Measurements from ENCODE around the gene NPTX2. TPM values are rescaled to one million over a fixed set of nuclear protein-coding genes. Genes with fewer than 3 reads are reported as not detected.

NPTX2 gene
- total RNA-seq, 1 experiment from 2014 or later, result not detected

DNA sequence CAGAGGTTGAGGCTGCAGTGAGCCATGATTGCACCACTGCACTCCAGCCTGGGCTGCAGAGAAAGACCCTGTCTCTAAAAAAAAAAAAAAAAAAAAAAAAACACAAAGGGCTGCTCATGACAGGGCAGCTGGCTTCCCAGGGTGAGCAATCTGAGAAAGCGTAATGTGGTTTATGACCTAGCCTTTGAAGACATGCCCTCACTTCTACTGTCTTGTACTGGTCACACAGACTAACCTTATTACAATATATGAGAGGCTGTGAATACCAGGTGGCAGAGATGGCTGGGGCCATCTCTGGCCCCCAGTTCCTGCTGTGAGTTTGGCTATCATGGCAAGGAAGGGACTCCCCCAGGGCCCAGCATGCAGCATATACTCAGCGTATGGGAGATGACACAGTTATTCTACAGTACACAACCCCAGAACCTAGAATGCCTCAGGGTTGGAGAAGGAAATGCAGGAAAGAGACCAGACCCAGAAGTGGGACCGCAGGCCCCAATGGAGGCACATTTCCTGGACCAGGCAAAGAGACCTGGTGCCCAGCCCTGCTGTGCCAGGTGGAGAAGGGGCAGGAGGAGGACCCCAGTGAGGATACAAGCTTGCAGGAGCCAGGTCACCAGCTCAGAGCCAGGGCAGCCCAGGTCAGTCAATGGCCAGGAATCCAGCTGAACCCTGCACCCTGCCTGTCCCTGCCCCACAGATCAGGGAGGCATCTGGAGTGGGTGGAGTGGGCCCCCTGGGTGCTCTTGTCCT is 26.3 kb downstream of the NPTX2 start:
- intact Hi-C loops (cut with micrococcal nuclease; ENCODE audit: unreplicated experiment), result no loop called here
- H2AFZ ChIP-seq, result no peak overlapping the region
- H3K9me3 ChIP-seq (ENCODE audit: insufficient read depth, low read depth), result no peaks in the 10 kb centered on the region
- no peaks in the 10 kb centered on the region for H3K79me2 ChIP-seq (ENCODE audit: low read depth)
- POLR2A ChIA-PET (ENCODE audit: unreplicated experiment), result no interaction called here
- H3K9me2 ChIP-seq (ENCODE audit: insufficient read depth), result no peaks in the 10 kb centered on the region
- no peaks in the 10 kb centered on the region for H3K4me1 ChIP-seq (replicated peaks; ENCODE audit: insufficient read depth)
- CTCF ChIA-PET, result no interaction called here
- no TSS peak for BruUV-seq (replicated peaks)
- no peaks in the 10 kb centered on the region for H4K20me1 ChIP-seq (ENCODE audit: insufficient read depth)
- H3K4me2 ChIP-seq, result no peak overlapping the region
- peaks cover 62% of the 10 kb centered on the region for H3K27me3 ChIP-seq (ENCODE audit: insufficient read depth, low read depth)
- no peaks in the 10 kb centered on the region for H3K36me3 ChIP-seq (ENCODE audit: low read depth)
- no peak overlapping the region for H3K4me3 ChIP-seq
- DNase-seq, result no peak
- TF ChIP-seq, protein P1, sequence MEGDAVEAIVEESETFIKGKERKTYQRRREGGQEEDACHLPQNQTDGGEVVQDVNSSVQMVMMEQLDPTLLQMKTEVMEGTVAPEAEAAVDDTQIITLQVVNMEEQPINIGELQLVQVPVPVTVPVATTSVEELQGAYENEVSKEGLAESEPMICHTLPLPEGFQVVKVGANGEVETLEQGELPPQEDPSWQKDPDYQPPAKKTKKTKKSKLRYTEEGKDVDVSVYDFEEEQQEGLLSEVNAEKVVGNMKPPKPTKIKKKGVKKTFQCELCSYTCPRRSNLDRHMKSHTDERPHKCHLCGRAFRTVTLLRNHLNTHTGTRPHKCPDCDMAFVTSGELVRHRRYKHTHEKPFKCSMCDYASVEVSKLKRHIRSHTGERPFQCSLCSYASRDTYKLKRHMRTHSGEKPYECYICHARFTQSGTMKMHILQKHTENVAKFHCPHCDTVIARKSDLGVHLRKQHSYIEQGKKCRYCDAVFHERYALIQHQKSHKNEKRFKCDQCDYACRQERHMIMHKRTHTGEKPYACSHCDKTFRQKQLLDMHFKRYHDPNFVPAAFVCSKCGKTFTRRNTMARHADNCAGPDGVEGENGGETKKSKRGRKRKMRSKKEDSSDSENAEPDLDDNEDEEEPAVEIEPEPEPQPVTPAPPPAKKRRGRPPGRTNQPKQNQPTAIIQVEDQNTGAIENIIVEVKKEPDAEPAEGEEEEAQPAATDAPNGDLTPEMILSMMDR (conservative IDR thresholded peaks at IDR 0.05), result no peak
- TF ChIP-seq EZH2 (IDR thresholded peaks at IDR 0.05; ENCODE audit: low read depth), result no peak
- H3F3A ChIP-seq (ENCODE audit: insufficient read depth, low read depth), result no peaks in the 10 kb centered on the region
- H3K27ac ChIP-seq, result no peak overlapping the region

GRCh38 chr7:98646465-98646864 is 29.4 kb downstream of the NPTX2 start:
- H3K36me3 ChIP-seq (ENCODE audit: low read depth), result no peaks in the 10 kb centered on the region
- intact Hi-C loops (cut with micrococcal nuclease; ENCODE audit: unreplicated experiment), result no loop called here
- CTCF ChIA-PET, result interaction anchor here (0.6 kb wide), 1 partner anchor 190 kb away, joined by 5 read pairs; no protein-coding TSS in a partner anchor
- TF ChIP-seq, protein P1 (conservative IDR thresholded peaks at IDR 0.05), result no peak
- TF ChIP-seq EZH2 (IDR thresholded peaks at IDR 0.05; ENCODE audit: low read depth), result no peak
- no peaks in the 10 kb centered on the region for H3K9me3 ChIP-seq (ENCODE audit: insufficient read depth, low read depth)
- H4K20me1 ChIP-seq (ENCODE audit: insufficient read depth), result no peaks in the 10 kb centered on the region
- no TSS peak for BruUV-seq (replicated peaks)
- H2AFZ ChIP-seq, result no peak overlapping the region
- POLR2A ChIA-PET (ENCODE audit: unreplicated experiment), result no interaction called here
- no peak for DNase-seq
- H3K4me3 ChIP-seq, result no peak overlapping the region
- no peaks in the 10 kb centered on the region for H3F3A ChIP-seq (ENCODE audit: insufficient read depth, low read depth)
- H3K4me2 ChIP-seq, result no peak overlapping the region
- no peaks in the 10 kb centered on the region for H3K79me2 ChIP-seq (ENCODE audit: low read depth)
- H3K9me2 ChIP-seq (ENCODE audit: insufficient read depth), result no peaks in the 10 kb centered on the region
- peaks cover 82% of the 10 kb centered on the region for H3K27me3 ChIP-seq (ENCODE audit: insufficient read depth, low read depth)
- H3K4me1 ChIP-seq (replicated peaks; ENCODE audit: insufficient read depth), result no peaks in the 10 kb centered on the region
- H3K27ac ChIP-seq, result no peak overlapping the region

- Histone ChIP-seq H3K4me1 (replicated peaks; ENCODE audit: insufficient read depth) (no peaks in the 10 kb centered on the region), H3K27me3 (ENCODE audit: insufficient read depth, low read depth) (peaks cover 82% of the 10 kb centered on the region), H3K4me3 (no peak overlapping the region), H3K36me3 (ENCODE audit: low read depth) (no peaks in the 10 kb centered on the region), H4K20me1 (ENCODE audit: insufficient read depth) (no peaks in the 10 kb centered on the region), H3K79me2 (ENCODE audit: low read depth) (no peaks in the 10 kb centered on the region), H3K4me2 (no peak overlapping the region), H3K9me2 (ENCODE audit: insufficient read depth) (no peaks in the 10 kb centered on the region), H2AFZ (no peak overlapping the region), H3F3A (ENCODE audit: insufficient read depth, low read depth) (no peaks in the 10 kb centered on the region), H3K27ac (no peak overlapping the region), H3K9me3 (ENCODE audit: insufficient read depth, low read depth) (no peaks in the 10 kb centered on the region)
- no TSS peak for BruUV-seq (replicated peaks)
- ChIA-PET CTCF (interaction anchor here (0.6 kb wide), 1 partner anchor 190 kb away, joined by 5 read pairs; no protein-coding TSS in a partner anchor), POLR2A (ENCODE audit: unreplicated experiment) (no interaction called here)
- intact Hi-C loops (cut with micrococcal nuclease; ENCODE audit: unreplicated experiment), result no loop called here
- TF ChIP-seq, protein P1 (conservative IDR thresholded peaks at IDR 0.05), result no peak
- no peak for DNase-seq
These were observed 30.2 kb downstream of the NPTX2 start for GRCh38 chr7:98647326-98647725.
